ENCODE measurements around the gene ALPP.
"Not testable (repeated sequence)": the region's sequence is repeated elsewhere in the genome, so short reads cannot be mapped to it uniquely, and the experiment has no call there.

- not testable (repeated sequence) for TF ChIP-seq POLR2A, CTCF (IDR thresholded peaks at IDR 0.05)
These were observed 47.5 kb upstream of the ALPP start for GRCh38 chr2:232331061-232331460.

Data from vagina (tissue), 2 donors.